Metanephros (tissue), 1 donor: ENCODE measurements around the gene MCM9. TPM values are rescaled to one million over a fixed set of nuclear protein-coding genes. Genes with fewer than 3 reads are reported as not detected.

Experiments
- total RNA-seq: library from RNA; depleted of rRNA; stranded (reverse); fragments of >200 nt; gene quantifications from one replicate; pipeline ENCODE4 v1.2.3, GENCODE V29; 2014

The MCM9 gene
- total RNA-seq = 24.1 TPM

DNA sequence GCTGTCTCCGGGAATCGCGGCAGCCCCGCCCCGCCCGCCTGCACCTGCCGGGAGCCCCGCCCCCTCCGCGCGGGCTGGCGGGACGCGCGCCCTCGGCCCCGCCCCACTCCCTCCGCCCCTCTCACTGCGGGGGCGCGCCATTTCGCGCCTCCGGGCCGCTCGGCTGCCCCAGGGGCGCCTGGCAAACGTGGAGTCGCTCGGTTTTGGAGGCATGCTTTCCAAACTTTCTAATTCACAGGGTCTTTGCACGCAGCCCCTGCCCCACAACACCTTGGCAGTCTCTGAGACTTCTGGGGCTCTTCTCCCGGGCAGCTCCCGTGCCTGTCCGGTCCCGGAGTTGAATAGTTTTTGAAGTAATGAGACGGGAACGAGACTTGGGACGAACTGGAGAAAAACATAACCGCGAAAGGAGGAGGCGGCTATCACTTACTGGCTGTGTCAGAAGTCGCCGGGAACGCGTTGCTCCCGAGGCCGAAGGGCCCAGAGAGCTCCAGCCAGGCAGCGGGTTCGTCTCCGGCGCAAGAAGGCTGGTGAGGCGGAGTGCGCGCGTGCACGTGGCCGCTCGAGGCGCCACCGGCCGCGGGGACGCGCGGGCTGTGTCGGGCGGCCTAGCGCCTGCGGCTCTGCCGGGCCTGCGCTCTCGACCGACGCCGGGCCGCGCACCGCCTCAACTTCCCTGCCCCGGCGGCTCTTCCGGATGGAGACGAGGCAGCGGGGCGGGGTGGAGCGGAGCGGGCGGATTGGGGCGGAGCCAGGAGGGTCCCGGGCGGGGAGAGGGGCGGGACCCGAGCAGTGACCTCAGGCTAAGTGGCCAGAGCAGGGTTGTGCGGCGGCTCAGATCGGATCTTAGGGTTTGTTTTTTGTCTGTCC is at the start of gene MCM9:
TSS of gene MCM9 (minus strand) at position 699 of the 870 bp plus-strand sequence. CDS start 3,436 bp downstream, outside the sequence.

GRCh38 chr6:118893807-118894424 is 41.0 kb downstream of the MCM9 start, which contains the start of gene ASF1A:
Gene ASF1A (plus strand): TSS chr6:118894152. CDS start chr6:118894414, 262 bp downstream.

Other genes with a start within 250 kb of the MCM9 start
- gene ASF1A, start 41.0 kb downstream of the MCM9 start, total RNA-seq = 25.3 TPM
- gene FAM184A, start 143.5 kb upstream of the MCM9 start, total RNA-seq = 5.0 TPM